ENCODE results near the gene MAS1. TPM values are rescaled to one million over a fixed set of nuclear protein-coding genes. Genes with fewer than 3 reads are reported as not detected.

MAS1 gene
- total and polyA plus RNA-seq, 4 donors = 0.01 to 0.14 (median 0.02) TPM; not detected in 1

DNA sequence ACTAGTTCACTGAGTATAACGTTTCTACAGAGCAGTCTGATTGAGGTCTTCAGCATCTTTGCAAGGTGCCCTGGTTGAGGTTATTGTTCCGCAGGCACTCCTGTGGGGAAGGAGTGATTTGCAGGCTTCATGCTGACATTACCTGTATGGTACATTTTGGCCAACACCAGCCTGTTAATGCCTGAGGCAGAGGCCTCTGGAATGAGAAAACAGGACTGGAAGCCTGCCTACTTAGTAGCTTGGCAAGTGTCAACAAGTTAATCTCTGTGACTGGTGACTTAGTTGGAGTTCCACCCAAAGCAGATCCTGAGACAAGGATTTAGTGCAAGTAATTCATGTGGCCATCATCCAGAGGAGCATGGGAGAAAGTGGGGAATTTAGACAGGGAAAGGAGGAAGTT, 24.6 kb downstream of the MAS1 start:
- no peak overlapping the region for H3K27ac ChIP-seq (ENCODE audit: low read depth in 1 of 2, low read length in 1 of 2)
- DNase-seq (no peak), ATAC-seq (ENCODE audit: insufficient read depth, low FRiP score) (no peak)
- H3K4me1 ChIP-seq (ENCODE audit: control insufficient read depth in 5 of 5, insufficient read depth in 5 of 5, low read length in 5 of 5) = no peaks in the 10 kb centered on the region
- TF ChIP-seq, protein P1, sequence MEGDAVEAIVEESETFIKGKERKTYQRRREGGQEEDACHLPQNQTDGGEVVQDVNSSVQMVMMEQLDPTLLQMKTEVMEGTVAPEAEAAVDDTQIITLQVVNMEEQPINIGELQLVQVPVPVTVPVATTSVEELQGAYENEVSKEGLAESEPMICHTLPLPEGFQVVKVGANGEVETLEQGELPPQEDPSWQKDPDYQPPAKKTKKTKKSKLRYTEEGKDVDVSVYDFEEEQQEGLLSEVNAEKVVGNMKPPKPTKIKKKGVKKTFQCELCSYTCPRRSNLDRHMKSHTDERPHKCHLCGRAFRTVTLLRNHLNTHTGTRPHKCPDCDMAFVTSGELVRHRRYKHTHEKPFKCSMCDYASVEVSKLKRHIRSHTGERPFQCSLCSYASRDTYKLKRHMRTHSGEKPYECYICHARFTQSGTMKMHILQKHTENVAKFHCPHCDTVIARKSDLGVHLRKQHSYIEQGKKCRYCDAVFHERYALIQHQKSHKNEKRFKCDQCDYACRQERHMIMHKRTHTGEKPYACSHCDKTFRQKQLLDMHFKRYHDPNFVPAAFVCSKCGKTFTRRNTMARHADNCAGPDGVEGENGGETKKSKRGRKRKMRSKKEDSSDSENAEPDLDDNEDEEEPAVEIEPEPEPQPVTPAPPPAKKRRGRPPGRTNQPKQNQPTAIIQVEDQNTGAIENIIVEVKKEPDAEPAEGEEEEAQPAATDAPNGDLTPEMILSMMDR (IDR thresholded peaks at IDR 0.05; ENCODE audit: control extremely low read depth, extremely low read depth) = no peak
- no peak overlapping the region for H3K4me3 ChIP-seq
- H3K9ac ChIP-seq (ENCODE audit: insufficient read depth in 1 of 2, low read length in 2 of 2) = no peak overlapping the region
- H3K9me3 ChIP-seq (ENCODE audit: control insufficient read depth in 4 of 4, insufficient read depth in 3 of 4, low read length in 3 of 4) = peaks cover 0 to 4% (median 0%) of the 10 kb centered on the region in 4 donors
- no peaks in the 10 kb centered on the region for H3K27me3 ChIP-seq (ENCODE audit: control insufficient read depth in 3 of 3, insufficient read depth in 3 of 3, low read length in 2 of 3)
- 72 to 74% methylated on average over 2 of the region's 2 CpGs for WGBS, 2 donors
- H3K36me3 ChIP-seq (ENCODE audit: control insufficient read depth in 4 of 4, insufficient read depth in 4 of 4, low read length in 4 of 4) = no peaks in the 10 kb centered on the region

DNA sequence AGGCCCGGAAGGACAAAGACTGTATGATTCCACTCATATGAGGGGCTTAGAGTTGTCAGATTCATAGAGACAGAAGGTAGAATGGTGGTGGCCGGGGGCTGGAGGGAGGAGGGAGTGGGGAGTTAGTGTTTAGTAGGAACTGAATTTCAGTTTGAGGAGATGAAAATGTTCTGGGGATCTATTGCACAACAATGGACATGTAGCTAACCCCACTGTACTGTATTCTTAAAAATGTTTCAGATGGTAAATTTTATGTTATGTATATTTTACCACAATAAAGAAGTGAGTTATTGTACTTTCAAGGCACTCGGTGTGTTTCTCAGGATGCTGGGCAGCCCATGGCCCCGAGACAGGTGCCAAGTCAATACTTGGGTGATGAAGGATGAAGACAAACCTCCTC, 25.4 kb downstream of the MAS1 start:
- Histone ChIP-seq H3K36me3 (ENCODE audit: control insufficient read depth in 4 of 4, insufficient read depth in 4 of 4, low read length in 4 of 4) (no peaks in the 10 kb centered on the region), H3K27ac (ENCODE audit: low read depth in 1 of 2, low read length in 1 of 2) (no peak overlapping the region), H3K9me3 (ENCODE audit: control insufficient read depth in 4 of 4, insufficient read depth in 3 of 4, low read length in 3 of 4) (peaks cover 0 to 4% (median 0%) of the 10 kb centered on the region in 4 donors), H3K9ac (ENCODE audit: insufficient read depth in 1 of 2, low read length in 2 of 2) (no peak overlapping the region), H3K27me3 (ENCODE audit: control insufficient read depth in 3 of 3, insufficient read depth in 3 of 3, low read length in 2 of 3) (no peaks in the 10 kb centered on the region), H3K4me1 (ENCODE audit: control insufficient read depth in 5 of 5, insufficient read depth in 5 of 5, low read length in 5 of 5) (no peaks in the 10 kb centered on the region), H3K4me3 (no peak overlapping the region)
- ATAC-seq (ENCODE audit: insufficient read depth, low FRiP score) = no peak
- TF ChIP-seq, protein P1 (IDR thresholded peaks at IDR 0.05; ENCODE audit: control extremely low read depth, extremely low read depth) = no peak
- 89 to 93% methylated on average over 4 of the region's 4 CpGs for WGBS, 2 donors
- DNase-seq = no peak

DNA sequence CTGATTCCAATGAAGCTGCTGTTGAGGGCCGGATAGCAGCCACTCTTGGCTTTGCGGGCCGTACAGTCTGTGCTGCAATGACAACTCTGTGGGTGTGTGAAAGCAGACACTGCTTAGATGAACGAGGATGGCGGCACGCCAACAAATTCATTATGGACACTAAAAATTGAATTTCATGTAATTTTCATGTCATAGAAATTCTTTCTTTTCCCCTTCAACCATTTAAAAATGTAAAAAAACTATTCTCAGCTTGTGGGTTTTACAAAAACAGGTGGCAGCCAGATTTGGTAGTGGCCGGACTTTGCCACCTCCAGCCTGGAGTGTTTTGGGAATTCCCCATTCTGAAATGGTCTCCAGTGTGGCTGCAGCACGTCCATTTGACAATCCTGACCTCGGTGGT, 26.0 kb downstream of the MAS1 start:
- Histone ChIP-seq H3K4me3 (no peak overlapping the region), H3K9me3 (ENCODE audit: control insufficient read depth in 4 of 4, insufficient read depth in 3 of 4, low read length in 3 of 4) (peaks cover 0 to 4% (median 0%) of the 10 kb centered on the region in 4 donors), H3K36me3 (ENCODE audit: control insufficient read depth in 4 of 4, insufficient read depth in 4 of 4, low read length in 4 of 4) (no peaks in the 10 kb centered on the region), H3K27ac (ENCODE audit: low read depth in 1 of 2, low read length in 1 of 2) (no peak overlapping the region), H3K4me1 (ENCODE audit: control insufficient read depth in 5 of 5, insufficient read depth in 5 of 5, low read length in 5 of 5) (no peaks in the 10 kb centered on the region), H3K9ac (ENCODE audit: insufficient read depth in 1 of 2, low read length in 2 of 2) (no peak overlapping the region), H3K27me3 (ENCODE audit: control insufficient read depth in 3 of 3, insufficient read depth in 3 of 3, low read length in 2 of 3) (no peaks in the 10 kb centered on the region)
- TF ChIP-seq, protein P1 (IDR thresholded peaks at IDR 0.05; ENCODE audit: control extremely low read depth, extremely low read depth) = no peak
- 70 to 84% methylated on average over 9 of the region's 9 CpGs for WGBS, 2 donors
- ATAC-seq (ENCODE audit: insufficient read depth, low FRiP score) = no peak
- no peak for DNase-seq

DNA sequence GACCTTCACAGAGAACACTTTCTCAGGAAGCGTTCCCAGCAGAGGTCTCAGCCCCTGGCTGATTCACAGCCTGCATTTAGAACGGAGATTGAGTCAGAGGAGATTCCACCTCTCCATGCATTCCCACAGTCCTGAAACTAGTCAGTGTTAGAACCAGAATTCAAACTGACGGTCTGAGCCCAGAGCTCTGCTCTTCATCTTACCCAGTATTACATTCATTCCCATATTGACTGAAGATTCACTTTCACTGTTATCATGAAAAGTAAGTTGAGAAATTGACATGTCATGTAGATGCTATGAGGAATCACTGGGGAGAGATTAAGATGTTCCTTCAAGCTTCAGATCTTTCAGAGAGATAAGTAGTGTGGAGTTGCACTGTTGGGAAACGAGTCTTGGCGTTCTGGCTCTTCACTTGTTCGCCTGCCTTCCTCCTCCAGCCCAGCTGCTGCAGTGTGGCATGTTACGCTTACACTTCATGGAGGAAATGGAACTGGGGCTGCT, 28.3 kb downstream of the MAS1 start:
- H3K4me1 ChIP-seq (ENCODE audit: control insufficient read depth in 5 of 5, insufficient read depth in 5 of 5, low read length in 5 of 5) = no peaks in the 10 kb centered on the region
- WGBS, 2 donors = 78 to 84% methylated on average over 7 of the region's 7 CpGs
- TF ChIP-seq, protein P1 (IDR thresholded peaks at IDR 0.05; ENCODE audit: control extremely low read depth, extremely low read depth) = no peak
- DNase-seq (no peak), ATAC-seq (ENCODE audit: insufficient read depth, low FRiP score) (no peak)
- no peak overlapping the region for H3K9ac ChIP-seq (ENCODE audit: insufficient read depth in 1 of 2, low read length in 2 of 2)
- H3K9me3 ChIP-seq (ENCODE audit: control insufficient read depth in 4 of 4, insufficient read depth in 3 of 4, low read length in 3 of 4) = peaks cover 0 to 3% (median 0%) of the 10 kb centered on the region in 4 donors
- H3K27ac ChIP-seq (ENCODE audit: low read depth in 1 of 2, low read length in 1 of 2) = no peak overlapping the region
- no peaks in the 10 kb centered on the region for H3K27me3 ChIP-seq (ENCODE audit: control insufficient read depth in 3 of 3, insufficient read depth in 3 of 3, low read length in 2 of 3)
- no peak overlapping the region for H3K4me3 ChIP-seq
- no peaks in the 10 kb centered on the region for H3K36me3 ChIP-seq (ENCODE audit: control insufficient read depth in 4 of 4, insufficient read depth in 4 of 4, low read length in 4 of 4)
